WERI-Rb-1 (cell line): ENCODE results near the gene CLDN17.

ENCODE experiments used
- DNase-seq: peaks from one replicate; pipeline ENCODE4 v3.0.0-alpha.2; 2020
- H3K27ac ChIP-seq: fragments of 250-450 bp; sonication (Bioruptor Pico); 2 replicates; pipeline ENCODE4 v1.5.1; 2020; ENCODE audit warnings: mild to moderate bottlenecking, moderate library complexity
- H3K27me3 ChIP-seq: fragments of 250-450 bp; sonication (Bioruptor Pico); 2 replicates; pipeline ENCODE4 v1.5.1; 2021; ENCODE audit warnings: mild to moderate bottlenecking, low read depth, moderate library complexity; ENCODE audit not compliant: insufficient read depth, severe bottlenecking
- H3K36me3 ChIP-seq: fragments of 250-450 bp; sonication (Bioruptor Pico); 2 replicates; pipeline ENCODE4 v1.5.1; 2020; ENCODE audit warnings: mild to moderate bottlenecking, moderate library complexity
- H3K4me3 ChIP-seq: 2 replicates; pipeline ENCODE4 v1.5.1; 2011; ENCODE audit warnings: low read depth, mild to moderate bottlenecking, control low read depth, low read length
- H3K9me3 ChIP-seq: fragments of 250-450 bp; sonication (Bioruptor Pico); 2 replicates; pipeline ENCODE4 v1.5.1; 2021; ENCODE audit warnings: mild to moderate bottlenecking, moderate library complexity; ENCODE audit not compliant: severe bottlenecking
- CTCF ChIP-seq: IDR thresholded peaks from 2 replicates; pipeline ENCODE4 v1.5.1; 2011; ENCODE audit warnings: low read depth, mild to moderate bottlenecking, control low read depth, inconsistent platforms, low read length

Gene CLDN17

GRCh38 chr21:30152792-30153191, 13.8 kb downstream of the CLDN17 start:
- H3K9me3 ChIP-seq, result peaks cover 2% of the 10 kb centered on the region
- no peak overlapping the region for H3K27ac ChIP-seq
- DNase-seq, result no peak
- H3K4me3 ChIP-seq, result no peak overlapping the region
- no peak for TF ChIP-seq CTCF
- no peaks in the 10 kb centered on the region for H3K27me3 ChIP-seq
- H3K36me3 ChIP-seq, result no peaks in the 10 kb centered on the region

DNA sequence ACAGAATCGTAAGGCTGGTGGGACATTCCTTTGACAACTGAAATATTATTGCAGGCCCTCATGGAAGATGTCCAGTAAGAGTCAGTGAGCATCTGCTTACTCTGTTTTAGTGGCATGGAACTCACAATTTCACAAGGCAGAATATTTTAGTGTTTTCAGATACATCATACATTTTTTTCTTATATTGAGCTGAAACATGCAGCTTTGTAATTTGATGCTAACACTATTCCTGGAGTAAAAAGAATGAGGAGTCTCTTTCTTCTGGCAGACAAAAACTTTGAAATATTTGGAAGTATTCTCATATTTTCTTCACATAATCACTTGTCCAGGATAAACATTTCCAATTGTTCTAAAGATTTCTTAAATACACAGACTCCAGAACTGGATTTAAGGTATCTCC, 17.7 kb downstream of the CLDN17 start:
- Histone ChIP-seq H3K27me3 (no peaks in the 10 kb centered on the region), H3K36me3 (no peaks in the 10 kb centered on the region), H3K9me3 (no peaks in the 10 kb centered on the region), H3K4me3 (no peak overlapping the region), H3K27ac (no peak overlapping the region)
- TF ChIP-seq CTCF, result no peak
- no peak for DNase-seq

DNA sequence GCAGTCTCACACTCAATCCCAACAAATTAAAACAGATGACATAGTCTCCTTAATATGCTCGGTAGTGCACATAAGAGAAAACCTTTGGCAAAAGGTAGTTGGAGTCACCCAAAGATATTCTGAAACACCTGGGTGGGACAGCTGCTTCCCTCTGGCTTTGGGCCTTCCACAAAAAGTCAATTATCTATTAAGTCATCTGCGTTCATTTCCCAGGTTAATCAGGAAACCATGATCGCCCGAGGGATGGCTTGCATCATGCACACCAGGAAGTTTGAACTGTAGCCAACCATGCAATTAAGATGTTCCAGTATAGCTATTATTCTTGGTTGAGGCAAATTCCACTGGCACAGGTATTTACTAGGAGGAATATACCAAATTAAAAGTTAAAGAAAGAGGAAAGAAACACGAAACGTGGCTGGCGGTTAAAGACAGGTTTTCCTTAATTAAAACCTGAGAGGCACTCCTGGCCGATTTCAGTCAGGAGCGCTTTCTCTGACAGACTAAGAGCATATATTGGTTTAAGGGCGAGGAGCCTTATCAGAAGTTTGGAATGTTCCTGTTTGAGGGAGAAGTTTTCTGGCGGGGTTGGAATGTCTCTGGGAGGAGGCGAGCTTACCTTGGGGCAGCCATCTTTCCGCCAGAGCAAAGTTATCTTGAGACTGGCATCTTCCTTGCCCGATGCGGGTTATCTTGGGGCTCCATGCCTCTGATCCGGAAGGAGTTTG, 19.9 kb downstream of the CLDN17 start:
- no peaks in the 10 kb centered on the region for H3K9me3 ChIP-seq
- no peak overlapping the region for H3K27ac ChIP-seq
- H3K36me3 ChIP-seq, result no peaks in the 10 kb centered on the region
- H3K4me3 ChIP-seq, result no peak overlapping the region
- no peak for DNase-seq
- no peak for TF ChIP-seq CTCF
- no peaks in the 10 kb centered on the region for H3K27me3 ChIP-seq

GRCh38 chr21:30138483-30138882, 28.1 kb downstream of the CLDN17 start:
- Histone ChIP-seq H3K4me3 (no peak overlapping the region), H3K36me3 (no peaks in the 10 kb centered on the region), H3K27me3 (no peaks in the 10 kb centered on the region), H3K9me3 (no peaks in the 10 kb centered on the region), H3K27ac (no peak overlapping the region)
- DNase-seq, result no peak
- no peak for TF ChIP-seq CTCF

DNA sequence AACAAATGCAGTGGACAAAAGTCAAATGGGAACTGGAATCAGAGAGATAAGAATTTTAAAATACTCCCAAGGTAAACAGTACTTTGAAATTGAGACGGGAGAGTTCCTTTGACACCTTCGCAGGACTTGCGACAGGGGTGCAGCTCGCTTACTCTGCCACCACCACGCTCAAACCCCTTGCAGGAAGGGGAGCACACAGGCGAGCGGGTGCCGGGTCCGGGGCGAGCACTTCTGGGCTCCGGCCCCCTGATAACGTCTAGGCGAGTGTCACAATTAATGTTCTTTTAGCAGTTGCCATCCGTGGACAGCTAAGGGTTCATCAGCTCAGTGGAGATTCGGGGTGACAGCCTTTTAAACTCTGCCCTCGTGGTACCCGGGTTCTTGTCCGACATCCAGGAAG, 37.4 kb downstream of the CLDN17 start:
- no peaks in the 10 kb centered on the region for H3K27me3 ChIP-seq
- H3K27ac ChIP-seq, result no peak overlapping the region
- H3K9me3 ChIP-seq, result no peaks in the 10 kb centered on the region
- H3K36me3 ChIP-seq, result no peaks in the 10 kb centered on the region
- no peak for DNase-seq
- no peak for TF ChIP-seq CTCF
- H3K4me3 ChIP-seq, result no peak overlapping the region

GRCh38 chr21:30126576-30126975, 40.0 kb downstream of the CLDN17 start:
- DNase-seq, result no peak
- Histone ChIP-seq H3K36me3 (no peaks in the 10 kb centered on the region), H3K4me3 (no peak overlapping the region), H3K27me3 (no peaks in the 10 kb centered on the region), H3K9me3 (no peaks in the 10 kb centered on the region), H3K27ac (no peak overlapping the region)
- TF ChIP-seq CTCF, result no peak
